ENCODE measurements around the gene FAAP100. TPM values are rescaled to one million over a fixed set of nuclear protein-coding genes. Genes with fewer than 3 reads are reported as not detected.

FAAP100 gene
- polyA plus RNA-seq, 1 of the 3 experiments (the other 2 are of a cell fraction) = 18.9 TPM

DNA sequence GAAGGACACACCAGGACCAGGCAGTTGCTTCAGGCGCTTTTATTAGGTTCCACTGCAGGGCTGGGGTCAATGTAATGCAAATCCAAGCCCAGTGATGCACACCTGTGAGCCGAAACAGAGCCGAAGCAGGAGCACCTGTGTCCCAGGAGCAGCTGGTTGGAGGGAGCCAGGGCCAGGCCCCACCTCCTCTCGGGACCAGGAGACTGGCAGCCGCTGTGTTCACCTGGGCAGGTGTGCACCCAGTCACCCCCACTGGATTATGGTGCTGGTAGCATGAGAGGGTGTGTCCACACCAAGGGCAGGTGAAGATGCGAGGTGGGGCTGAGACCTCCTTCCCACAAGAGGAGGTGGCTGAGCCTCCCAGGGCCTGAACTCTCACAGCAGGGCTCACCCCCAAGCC is 4.7 kb upstream of the FAAP100 start (continued):
- TF ChIP-seq, protein P1, sequence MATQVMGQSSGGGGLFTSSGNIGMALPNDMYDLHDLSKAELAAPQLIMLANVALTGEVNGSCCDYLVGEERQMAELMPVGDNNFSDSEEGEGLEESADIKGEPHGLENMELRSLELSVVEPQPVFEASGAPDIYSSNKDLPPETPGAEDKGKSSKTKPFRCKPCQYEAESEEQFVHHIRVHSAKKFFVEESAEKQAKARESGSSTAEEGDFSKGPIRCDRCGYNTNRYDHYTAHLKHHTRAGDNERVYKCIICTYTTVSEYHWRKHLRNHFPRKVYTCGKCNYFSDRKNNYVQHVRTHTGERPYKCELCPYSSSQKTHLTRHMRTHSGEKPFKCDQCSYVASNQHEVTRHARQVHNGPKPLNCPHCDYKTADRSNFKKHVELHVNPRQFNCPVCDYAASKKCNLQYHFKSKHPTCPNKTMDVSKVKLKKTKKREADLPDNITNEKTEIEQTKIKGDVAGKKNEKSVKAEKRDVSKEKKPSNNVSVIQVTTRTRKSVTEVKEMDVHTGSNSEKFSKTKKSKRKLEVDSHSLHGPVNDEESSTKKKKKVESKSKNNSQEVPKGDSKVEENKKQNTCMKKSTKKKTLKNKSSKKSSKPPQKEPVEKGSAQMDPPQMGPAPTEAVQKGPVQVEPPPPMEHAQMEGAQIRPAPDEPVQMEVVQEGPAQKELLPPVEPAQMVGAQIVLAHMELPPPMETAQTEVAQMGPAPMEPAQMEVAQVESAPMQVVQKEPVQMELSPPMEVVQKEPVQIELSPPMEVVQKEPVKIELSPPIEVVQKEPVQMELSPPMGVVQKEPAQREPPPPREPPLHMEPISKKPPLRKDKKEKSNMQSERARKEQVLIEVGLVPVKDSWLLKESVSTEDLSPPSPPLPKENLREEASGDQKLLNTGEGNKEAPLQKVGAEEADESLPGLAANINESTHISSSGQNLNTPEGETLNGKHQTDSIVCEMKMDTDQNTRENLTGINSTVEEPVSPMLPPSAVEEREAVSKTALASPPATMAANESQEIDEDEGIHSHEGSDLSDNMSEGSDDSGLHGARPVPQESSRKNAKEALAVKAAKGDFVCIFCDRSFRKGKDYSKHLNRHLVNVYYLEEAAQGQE (IDR thresholded peaks at IDR 0.05; ENCODE audit: low read depth, low read length) = no peak
- TF ChIP-seq RXRA (IDR thresholded peaks at IDR 0.05; ENCODE audit: borderline replicate concordance, low read depth) (no peak), NFIC (IDR thresholded peaks at IDR 0.05; ENCODE audit: borderline replicate concordance) (no peak)

GRCh38 chr17:81556175-81556691 is 4.1 kb upstream of the FAAP100 start:
- CTCF ChIA-PET = interaction anchor here (0.8 to 1.2 kb wide), 2 partner anchors 8 to 116 kb away, joined by 3 read pairs; no protein-coding TSS in a partner anchor
- Histone ChIP-seq H3K9me2 (no peaks in the 10 kb centered on the region), H4K20me1 (ENCODE audit: insufficient read depth) (peaks cover 11% of the 10 kb centered on the region; the same call in 1 of the 2 replicates), H3K9ac (no peak overlapping the region), H3K9me3 (no peaks in the 10 kb centered on the region), H3F3A (replicated peaks; ENCODE audit: insufficient read depth) (peaks cover 55% of the 10 kb centered on the region), H3K27me3 (ENCODE audit: insufficient read depth) (no peaks in the 10 kb centered on the region), H3K36me3 (replicated peaks in 1 of 2; ENCODE audit: control insufficient read depth in 1 of 2, insufficient read depth in 2 of 2, low read length in 1 of 2) (peaks cover 23 to 33% of the 10 kb centered on the region in 2 experiments), H3K79me2 (ENCODE audit: insufficient read depth) (peaks cover 39% of the 10 kb centered on the region), H3K4me3 (ENCODE audit: low read depth in 2 of 2, low read length in 1 of 2) (no peak overlapping the region), H2AFZ (ENCODE audit: low read depth) (no peak overlapping the region), H3K27ac (ENCODE audit: low read depth in 2 of 2, low read length in 1 of 2) (peak overlapping the region in 1 of 2 experiments; percentile 18; a peak in 1 of 4 replicates), H3K4me1 (ENCODE audit: control insufficient read depth in 1 of 2, insufficient read depth in 2 of 2, low read depth in 1 of 2, low read length in 1 of 2) (peaks cover 15 to 25% of the 10 kb centered on the region in 2 experiments; a peak in 3 of 4 replicates), H3K4me2 (peak overlapping the region; percentile 49)
- DNase-seq = no peak
- POLR2A ChIA-PET = no interaction called here
- 83% methylated on average over 9 of the region's 9 CpGs for WGBS (ENCODE audit: low lambda C conversion rate)
- TF ChIP-seq MXI1 (IDR thresholded peaks at IDR 0.05; ENCODE audit: low read depth, low read length) = no peak
- peak; percentile 22; the same call in 1 of the 2 replicates for TF ChIP-seq JUND (IDR thresholded peaks at IDR 0.05)
- no peak for TF ChIP-seq RXRA (IDR thresholded peaks at IDR 0.05; ENCODE audit: borderline replicate concordance, low read depth)
- TF ChIP-seq, protein P1 (IDR thresholded peaks at IDR 0.05; ENCODE audit: low read depth, low read length) = 0 out of 2 replicates have a peak, but pooled peaks have one; percentile 18
- no peak for TF ChIP-seq EZH2phosphoT487 (IDR thresholded peaks at IDR 0.05; ENCODE audit: borderline replicate concordance, low read depth)
- no peak for TF ChIP-seq NFIC (IDR thresholded peaks at IDR 0.05; ENCODE audit: borderline replicate concordance)
- TF ChIP-seq TEAD4 (IDR thresholded peaks at IDR 0.05; ENCODE audit: borderline replicate concordance, insufficient read depth) = no peak
- TF ChIP-seq, protein P2, sequence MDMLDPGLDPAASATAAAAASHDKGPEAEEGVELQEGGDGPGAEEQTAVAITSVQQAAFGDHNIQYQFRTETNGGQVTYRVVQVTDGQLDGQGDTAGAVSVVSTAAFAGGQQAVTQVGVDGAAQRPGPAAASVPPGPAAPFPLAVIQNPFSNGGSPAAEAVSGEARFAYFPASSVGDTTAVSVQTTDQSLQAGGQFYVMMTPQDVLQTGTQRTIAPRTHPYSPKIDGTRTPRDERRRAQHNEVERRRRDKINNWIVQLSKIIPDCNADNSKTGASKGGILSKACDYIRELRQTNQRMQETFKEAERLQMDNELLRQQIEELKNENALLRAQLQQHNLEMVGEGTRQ (IDR thresholded peaks at IDR 0.05; ENCODE audit: borderline replicate concordance, low read depth, low read length) = no peak
- no peak for TF ChIP-seq ELF1 (IDR thresholded peaks at IDR 0.05)
- TF ChIP-seq CHD2 (IDR thresholded peaks at IDR 0.05; ENCODE audit: low read length, partially characterized antibody) = no peak
- TF ChIP-seq NRF1 (IDR thresholded peaks at IDR 0.05; ENCODE audit: low read depth, low read length) = no peak
- peak; percentile 43; the same call in 1 of the 2 replicates for TF ChIP-seq TCF12 (IDR thresholded peaks at IDR 0.05)
- no peak for TF ChIP-seq RCOR1 (IDR thresholded peaks at IDR 0.05; ENCODE audit: low read length)
- no peak for TF ChIP-seq FOXJ3 (CRISPR knock-in tag; IDR thresholded peaks at IDR 0.05)
- TF ChIP-seq, protein P3, sequence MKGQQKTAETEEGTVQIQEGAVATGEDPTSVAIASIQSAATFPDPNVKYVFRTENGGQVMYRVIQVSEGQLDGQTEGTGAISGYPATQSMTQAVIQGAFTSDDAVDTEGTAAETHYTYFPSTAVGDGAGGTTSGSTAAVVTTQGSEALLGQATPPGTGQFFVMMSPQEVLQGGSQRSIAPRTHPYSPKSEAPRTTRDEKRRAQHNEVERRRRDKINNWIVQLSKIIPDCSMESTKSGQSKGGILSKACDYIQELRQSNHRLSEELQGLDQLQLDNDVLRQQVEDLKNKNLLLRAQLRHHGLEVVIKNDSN (IDR thresholded peaks at IDR 0.05; ENCODE audit: borderline replicate concordance, low read depth) = no peak
- TF ChIP-seq CTCF (IDR thresholded peaks at IDR 0.05) = no peak
- no peak for TF ChIP-seq PBX3 (IDR thresholded peaks at IDR 0.05)
- peak; percentile 50; the same call in 1 of the 2 replicates for TF ChIP-seq FOSL2 (IDR thresholded peaks at IDR 0.05; ENCODE audit: borderline replicate concordance, low read depth)
